Measurements from ENCODE around the gene TEDC1.
A peak's percentile ranks its signal among the peaks of the same experiment; 100 is the strongest.

The TEDC1 gene

DNA sequence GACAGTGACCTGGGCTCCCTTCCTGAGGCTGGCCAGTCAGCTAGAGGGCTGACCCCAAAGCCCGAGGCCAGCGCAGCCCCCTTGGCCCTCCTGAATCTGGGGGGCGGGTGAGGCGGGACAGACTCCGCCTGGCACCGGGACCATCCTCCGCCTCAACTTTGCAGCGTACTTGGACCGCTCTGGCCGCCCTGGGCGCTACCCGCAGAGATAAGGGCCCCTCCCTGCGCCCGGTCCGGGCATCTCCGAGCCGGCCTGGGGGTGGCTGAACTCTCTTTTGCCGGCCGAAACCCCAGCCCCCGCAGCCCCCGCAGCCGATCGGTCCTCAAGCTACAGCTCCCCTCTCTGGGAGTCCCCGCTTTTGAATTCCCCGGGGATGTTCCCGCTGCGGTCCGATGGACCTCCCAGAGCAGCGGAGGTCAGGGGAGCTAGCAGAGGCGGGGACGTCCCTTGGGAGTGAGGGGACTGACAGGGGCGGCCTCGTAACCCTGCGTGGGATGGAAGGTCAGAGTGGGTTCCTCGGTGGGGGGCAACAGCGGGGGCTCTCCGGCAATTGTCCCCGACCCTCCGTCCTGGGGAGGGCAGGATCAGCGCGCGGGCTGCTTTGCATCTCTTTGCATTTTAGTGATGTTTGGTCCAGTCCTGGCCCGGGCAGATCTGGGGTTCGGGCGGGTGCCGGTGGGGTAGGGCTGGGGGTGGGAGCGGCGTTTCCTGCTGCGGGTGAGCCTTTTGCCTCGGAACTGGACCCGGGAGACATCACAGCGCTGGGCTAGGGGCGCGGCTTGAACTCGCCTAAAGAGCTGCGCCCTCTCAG lies 4.7 kb upstream of the TEDC1 start, which contains the start of gene CRIP1:
Gene CRIP1 (plus strand): TSS at position 724 of the 811 bp plus-strand sequence. CDS start 374 bp downstream, outside the sequence.
- no peak for DNase-seq

DNA sequence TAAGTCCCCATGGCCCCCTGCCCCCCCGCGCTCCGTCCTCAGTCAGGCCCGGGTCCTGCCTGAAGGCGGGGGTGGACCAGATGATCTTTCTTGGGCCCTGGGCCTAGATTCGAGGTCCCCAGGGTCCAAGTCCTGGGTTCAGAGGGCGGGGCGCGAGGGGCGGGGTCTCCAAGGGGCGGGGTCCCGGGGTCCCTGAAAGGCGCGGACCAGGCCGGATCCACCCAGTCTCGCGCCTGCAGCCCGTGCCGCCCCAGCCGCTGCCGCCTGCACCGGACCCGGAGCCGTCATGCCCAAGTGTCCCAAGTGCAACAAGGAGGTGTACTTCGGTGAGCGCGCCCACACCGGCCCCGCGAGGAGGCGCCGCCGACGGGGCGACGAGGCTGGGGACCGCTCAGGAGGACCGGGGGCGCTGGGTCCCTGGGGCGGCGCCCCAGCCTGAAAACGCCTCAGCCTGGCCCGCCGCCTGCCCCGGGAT lies 4.0 kb upstream of the TEDC1 start:
- DNase-seq = peak; percentile 75

DNA sequence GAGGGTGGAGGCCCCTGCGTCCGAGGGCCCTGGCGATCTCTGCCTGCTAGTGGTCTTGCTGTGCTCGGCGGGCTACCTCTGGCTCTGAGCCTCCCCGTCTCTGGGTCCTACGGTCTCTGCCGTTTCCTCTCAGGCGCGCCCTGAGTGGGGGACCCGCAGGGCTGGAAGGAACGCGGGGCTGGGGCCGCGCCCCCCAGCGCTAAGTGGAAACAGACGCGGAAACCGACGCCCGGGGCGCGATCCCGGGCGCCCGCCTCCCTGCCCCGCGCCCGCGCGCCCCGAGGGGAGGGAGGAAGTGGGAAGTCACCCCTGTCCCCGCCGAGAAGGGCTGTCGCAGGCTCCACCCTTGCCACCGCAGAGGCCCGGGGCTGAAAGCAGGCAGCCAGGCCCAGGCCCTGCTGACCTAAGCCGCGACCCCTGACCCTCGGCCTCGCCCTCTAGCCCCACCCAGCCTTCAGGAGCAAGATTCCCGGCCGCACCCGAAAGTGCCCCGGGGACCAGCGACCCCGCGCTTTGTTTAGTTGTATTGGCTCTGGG lies 3.5 kb upstream of the TEDC1 start:
- peak; percentile 83 for DNase-seq

DNA sequence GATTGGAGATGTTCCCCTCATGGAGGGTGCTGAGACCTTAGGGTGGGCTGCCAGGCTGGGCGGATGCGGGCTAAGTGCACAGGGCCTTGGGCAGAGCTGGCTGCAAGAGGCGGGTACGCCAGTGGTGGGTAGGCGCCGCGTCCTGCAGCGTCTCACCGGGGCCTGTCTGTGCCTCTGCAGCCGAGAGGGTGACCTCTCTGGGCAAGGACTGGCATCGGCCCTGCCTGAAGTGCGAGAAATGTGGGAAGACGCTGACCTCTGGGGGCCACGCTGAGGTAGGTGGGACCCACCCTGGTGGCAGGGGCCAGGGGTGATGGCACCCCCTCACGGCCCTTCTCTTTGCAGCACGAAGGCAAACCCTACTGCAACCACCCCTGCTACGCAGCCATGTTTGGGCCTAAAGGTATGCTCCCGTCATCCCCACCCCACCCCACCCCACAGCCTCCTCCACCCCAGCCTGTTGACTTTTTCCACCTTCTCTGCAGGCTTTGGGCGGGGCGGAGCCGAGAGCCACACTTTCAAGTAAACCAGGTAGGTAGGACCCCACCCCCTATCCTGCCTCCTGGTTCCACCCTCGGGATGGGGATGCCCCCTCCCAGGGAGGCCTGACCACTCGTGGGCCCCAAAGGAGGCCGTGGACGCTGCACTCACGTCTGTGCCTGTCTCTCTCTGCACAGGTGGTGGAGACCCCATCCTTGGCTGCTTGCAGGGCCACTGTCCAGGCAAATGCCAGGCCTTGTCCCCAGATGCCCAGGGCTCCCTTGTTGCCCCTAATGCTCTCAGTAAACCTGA lies 2.9 kb upstream of the TEDC1 start:
- peak; percentile 75 for DNase-seq

DNA sequence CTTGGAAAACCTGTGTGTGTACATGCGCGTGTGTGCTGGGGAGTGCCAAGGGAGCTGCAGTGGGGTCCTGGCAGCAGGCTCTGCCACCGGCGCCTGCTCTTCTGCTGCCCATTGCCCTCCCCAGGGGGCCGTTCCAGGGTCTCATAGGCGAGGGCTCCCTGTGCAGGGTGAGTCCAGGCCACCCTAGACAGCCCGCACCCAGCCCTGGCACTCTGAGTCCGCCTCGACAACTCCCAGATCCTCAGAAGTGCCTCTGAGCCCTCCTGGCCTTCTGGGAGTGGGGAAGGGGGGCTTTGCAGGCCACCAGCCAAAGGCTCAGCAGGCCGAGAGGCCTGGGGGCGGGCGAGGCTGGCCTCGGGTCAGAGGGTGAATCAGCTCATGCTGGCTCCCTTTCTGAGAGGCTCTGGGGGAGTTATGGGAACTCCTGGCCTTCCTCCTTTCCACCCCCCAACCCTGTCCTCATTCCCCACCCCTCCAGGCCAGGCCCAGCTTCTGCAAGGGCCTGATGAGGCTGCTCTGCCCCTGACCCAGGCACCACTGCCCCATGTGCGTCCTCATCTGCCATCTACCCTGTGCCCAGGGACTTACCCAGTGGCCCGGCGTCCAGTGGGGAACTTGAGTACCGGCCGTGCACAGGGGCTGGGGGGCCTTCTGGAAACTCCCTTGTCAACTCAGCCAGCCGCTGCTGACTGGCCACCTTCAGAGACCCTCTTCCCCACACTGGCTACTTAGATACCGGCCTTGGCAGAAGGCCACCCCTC lies 2.1 kb upstream of the TEDC1 start:
- DNase-seq = no peak

DNA sequence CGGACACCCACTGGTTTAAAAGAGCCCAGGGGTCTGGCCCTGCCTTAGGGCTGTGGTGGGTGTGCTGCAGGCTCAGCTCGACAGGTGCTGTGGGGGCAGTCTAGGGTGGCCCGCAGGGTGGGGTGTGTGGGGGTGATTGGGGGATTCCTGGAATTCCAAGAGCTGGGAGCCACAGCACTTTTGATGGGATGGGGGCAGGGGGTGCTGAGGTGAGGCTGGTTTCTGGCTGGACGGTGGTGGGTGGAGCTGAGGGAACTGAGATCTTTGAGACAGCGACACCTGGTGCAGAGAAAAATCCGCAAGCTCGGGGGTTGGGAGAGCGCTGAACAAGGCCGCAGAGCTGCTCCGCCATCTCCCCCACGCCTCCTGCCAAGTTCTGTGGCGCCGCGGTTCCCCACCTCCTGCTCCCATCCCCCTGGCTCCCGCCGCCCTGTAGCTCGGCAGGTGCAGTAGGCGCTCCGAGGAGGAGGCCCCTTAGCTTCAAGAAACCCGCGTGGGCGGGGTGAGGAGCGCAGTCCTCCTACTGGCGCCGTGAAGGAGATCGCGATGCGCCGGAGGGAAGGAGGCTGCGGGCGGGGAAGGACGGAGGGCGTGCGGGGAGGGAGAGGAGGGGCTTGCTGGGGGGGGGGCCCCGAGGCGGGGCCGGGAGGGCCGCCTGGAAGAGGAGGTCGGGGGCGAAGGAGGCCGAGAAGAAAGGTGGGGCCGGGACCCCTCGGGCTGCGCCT lies 1.3 kb upstream of the TEDC1 start:
- DNase-seq = peak; percentile 90

DNA sequence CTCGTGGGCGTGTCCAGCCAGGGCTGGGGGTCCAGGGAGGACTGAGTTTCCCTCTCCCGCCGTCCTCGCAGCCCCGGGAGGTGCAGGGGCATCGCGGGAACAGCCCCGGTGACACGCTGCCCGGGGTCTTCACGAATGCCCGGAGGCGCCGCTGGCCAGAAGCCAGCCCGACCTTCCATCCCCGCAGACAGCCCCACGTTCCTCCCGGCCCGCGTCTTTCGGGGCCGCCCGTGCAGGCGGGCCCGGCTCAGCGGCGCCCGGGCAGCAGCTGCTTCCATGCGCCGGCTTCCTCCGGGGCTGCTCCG lies 827 bp upstream of the TEDC1 start:
- DNase-seq = no peak

DNA sequence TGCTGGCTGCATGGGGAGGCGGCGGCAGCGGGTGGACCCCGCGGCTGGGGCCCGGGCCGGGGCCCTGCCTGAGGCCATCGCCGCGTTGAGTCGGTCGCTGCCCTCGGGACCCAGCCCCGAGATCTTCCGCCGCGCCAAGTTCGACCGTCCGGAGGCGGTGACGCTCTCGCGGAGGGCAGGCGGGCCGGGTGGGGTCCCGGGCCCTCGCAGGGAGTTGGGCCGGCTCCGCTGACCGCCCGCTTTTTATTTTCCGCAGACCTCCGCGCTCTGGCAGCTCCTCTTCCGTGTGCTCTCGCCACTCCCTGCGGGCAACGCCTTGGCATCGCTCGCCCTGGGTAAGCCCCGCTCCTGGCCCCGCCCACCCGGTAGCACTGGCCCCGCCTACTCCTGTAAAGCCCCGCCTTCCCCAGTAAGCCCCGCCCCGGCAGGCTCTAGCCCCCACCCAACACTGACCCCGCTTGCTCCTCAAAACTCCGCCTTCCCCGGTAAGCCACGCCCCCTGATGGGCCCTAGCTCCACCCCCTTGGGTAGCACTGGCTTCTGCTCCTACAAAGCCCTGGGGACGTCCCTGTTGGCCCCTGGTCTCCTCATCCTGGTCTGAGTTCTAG lies 424 bp downstream of the TEDC1 start:
- peak; percentile 93 for DNase-seq

DNA sequence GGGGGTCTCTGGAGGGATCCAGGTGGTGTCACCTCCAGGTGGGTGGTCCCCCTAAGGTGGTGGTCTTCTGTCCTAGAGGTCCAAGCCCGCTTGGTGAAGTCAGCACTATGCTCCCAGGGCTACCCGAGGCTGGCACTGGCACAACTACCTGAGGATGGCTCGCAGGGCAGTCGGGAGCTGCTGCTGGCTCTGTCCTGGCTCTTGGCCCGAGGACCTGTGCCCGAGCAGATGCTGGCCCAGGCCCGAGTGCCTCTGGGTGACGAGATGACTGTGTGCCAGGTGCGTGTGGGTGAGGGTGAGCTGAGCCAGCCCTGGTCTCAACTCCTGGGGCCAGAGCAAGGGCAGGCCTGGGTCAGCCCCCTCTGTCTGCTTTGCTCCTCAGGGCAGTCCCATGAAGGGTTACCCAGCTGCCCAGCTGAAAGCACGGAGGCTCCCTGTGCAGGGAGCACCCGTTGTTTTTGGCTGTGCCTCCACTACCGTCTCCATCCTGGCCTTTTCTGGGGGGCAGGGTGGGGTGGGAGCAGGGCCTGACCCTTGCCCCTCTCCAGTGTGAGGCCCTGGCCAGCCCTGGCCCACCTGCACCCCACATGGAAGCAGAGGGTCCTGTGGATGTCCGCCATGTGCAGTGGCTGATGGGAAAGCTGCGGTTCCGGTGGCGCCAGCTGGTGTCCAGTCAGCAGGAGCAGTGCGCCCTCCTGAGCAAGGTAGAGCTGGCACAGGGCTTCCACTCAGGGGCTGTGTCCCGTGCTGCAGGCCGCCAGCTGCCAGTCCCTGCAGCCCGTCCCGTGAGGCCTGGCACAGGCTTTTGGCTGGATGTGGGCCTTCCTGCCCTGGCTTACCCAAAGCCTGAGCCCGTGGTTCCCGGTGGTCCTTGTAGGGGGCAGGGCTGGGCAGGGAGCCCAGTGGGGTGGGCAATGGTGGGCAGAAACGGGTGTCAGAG lies 1.3 kb downstream of the TEDC1 start:
- DNase-seq = no peak

DNA sequence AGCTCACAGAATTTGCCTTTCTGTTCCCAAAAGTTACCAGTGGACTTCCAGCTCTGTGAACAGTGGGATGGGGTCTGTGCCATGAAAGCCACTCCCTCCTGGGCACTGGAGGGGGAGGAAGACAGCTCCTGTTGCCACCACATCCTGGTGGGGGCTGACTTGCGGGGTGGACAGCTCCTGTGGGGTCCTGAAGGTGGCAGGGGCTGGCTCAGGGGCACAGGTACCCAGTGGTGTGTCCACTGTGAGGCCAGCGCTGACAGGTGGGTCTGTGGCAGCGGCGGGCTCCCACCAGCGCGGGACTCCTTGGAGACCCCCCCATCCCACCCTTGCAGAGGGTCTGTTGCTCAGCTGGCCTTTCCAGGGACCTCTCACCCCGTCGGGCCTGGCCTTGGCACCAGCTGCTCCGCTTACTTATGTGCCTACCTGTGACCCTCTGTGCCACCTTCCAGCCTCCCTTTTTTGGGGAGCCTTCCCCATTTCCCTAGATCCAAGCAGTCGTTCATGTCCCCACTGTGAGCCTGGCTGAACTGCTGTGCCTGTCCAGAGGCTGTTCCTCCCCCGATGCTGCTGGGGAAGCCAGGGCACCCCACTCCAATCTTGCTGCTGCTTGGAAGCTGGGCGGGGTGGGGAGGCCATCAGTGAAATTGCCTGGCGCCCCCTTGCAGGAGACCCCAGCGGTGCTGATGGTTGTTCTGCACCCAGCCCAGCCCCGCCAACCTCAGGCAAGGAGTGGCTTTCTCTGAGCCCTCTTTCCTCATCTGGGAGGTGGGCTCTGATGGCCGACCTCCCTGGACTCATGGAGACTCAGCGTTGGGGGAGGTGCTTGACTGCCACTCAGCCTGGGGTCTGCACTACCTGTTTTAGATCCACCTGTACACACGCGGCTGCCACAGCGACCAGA lies 2.2 kb downstream of the TEDC1 start:
- DNase-seq = no peak

DNA sequence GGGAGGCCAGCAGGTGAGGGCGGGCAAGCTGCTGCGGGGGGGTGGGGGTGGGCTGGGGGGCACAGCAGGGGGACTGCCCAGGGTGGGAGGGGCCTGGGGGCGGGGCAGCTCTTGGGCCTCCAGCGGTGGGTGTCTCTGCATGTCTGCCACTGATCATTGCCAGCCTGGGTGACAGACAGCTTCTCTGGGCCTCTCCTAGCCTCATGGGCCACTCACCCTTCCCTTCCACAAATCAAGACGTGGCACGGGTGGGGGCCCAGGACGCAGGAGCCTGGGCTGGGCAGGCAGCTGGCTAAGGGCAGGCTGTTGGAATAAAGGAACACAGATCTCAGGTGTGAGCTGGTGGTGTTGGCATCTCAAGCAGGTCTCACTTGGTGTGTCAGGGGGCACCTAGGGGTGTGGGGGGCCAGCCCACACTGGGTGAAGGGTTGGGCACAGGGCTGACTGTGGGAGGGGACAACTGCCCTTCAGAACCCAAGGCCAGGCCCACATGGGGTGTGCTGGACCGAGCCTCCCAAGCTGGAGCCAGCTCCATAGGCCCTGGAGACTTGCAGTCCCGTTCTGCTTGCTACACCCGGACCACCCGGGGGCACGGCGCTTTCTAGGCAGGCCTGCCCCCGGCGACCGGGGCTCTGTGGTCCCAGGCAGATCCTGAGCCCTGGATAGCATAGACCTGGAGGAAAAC lies 3.0 kb downstream of the TEDC1 start:
- no peak for DNase-seq

DNA sequence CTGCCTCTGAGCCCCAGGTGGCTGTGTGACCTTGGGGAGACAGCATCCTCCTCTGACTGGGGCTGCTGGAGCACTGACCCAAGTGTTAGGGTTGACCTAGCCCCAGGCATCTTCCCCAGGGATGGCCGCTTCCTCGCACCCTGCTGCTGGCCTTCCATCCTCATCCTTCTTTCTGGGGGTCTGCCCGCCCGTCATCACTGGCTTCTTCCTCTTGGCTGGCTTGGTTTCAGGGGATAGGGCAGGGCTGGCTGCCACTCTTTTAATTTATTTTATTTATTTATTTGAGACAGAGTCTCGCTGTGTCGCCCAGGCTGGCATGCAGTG lies 3.5 kb downstream of the TEDC1 start:
- no peak for DNase-seq

DNA sequence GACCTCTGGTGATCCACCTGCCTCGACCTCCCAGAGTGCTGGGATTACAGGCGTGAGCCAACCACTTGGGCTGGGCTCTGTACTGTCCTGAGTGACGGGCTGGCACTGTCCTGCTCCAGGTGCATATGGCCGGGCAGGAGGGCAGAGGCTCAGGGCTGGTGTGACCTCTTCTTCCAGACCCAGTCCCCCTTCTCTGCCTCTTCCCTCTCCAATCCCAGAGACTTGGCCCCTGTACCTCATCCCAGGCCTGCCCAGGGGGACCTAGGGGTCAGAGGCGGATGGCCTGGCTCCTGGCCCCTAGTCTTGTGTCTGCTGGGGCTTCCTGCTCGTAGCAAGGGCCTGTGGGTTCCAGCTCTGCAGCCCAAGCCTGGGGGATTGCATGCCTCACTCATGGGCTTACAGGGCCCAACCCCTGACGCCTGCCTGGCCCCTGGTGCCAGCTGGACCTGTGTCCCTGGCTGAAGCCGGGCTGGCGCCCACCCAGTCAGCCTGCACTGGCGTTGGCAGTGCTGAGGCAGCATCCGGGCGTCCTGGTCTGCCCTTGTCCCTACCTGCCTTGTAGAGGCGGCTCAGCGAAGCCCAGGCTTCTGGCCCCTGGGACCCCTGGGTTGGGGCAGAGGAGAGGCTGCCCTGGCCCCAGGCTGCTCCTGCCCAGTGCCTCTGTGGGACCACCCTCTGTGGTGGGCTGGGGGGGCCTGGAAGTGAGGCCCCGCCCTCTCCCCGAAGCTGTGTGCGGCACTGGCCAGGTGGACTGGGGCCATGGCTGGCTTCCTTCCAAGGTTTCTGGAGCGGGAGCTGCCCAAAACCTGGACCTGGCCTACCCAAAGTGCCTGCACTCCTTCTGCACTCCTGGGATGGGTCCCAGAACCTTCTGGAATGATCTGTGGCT lies 4.3 kb downstream of the TEDC1 start:
- no peak for DNase-seq

DNA sequence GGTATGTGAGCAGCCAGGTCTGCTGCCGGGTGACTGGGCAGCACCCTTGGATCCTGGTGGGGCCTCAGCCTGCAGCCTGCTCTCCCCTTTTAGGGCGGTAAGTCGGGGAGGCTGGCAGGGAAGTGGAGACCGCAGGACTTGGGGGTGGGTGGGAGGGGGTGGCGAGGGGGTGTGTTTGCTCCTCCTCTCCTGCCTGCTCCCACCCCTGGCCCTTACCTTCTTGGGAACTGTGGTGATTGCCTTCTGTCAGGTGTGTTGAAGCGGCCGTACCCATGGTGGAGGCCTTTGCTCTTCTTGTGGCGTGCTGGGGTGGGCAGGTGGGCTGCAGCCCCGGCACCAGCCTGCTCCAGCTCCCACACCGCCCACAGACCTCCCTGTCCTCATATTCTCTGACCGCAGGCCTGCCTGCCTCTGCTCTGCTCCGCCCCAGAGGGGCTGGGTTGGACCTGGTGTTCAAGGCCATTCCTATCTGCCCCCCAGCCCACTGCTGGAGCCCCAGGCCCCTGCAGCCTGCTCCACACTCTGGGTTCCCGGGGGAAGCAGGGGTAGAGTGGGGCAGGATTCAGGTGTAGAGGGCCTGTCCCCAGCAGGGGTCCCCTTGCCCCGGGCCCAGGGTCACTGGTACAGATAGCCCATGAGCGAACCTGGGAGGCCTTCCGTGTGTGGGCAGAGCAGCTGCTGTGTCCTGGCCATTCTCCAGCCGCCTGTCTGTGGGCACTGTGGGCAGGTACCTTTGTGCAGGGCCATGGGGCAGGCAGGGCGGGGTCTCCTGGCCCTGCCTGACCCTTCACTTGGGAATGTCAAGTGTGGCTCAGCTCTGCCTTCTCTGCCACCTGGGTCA lies 5.2 kb downstream of the TEDC1 start:
- DNase-seq = no peak

DNA sequence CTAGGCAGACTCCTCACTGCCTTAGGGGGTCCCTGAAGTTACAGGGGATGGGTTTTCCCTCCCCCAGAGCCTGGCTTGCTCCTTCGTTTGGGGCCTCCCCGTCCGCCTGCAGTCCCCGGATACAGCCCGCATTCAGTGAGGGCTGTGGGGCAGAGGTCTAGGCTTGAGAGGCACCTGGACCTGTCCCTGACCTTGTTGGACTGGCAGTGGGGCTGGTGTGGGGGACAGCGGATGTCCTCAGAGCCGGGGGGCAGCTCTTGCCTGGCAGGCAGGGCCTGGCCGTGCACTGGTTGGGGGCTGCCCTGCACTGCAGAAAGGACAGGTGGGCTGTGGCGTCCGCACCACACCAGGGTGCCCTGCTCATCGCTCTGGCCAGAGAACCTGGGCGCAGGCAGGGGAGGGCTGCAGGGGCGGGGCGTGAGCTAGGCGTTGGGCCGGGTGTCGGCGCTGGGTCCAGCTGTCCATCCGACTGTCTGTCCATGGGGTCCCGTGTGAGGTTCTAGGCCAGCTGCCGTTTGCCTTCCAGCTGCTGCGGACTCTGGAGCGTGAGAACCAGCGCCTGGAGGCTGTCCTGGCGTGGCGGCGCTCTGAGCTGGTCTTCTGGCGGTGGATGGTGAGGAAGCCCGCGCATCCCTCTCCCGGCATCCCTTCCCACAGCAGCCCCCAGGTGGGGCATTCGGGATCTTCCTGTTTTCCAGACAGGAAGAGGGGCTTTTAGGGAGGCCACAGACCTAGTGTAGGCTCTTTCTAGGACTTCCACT lies 6.0 kb downstream of the TEDC1 start:
- DNase-seq = no peak

DNA sequence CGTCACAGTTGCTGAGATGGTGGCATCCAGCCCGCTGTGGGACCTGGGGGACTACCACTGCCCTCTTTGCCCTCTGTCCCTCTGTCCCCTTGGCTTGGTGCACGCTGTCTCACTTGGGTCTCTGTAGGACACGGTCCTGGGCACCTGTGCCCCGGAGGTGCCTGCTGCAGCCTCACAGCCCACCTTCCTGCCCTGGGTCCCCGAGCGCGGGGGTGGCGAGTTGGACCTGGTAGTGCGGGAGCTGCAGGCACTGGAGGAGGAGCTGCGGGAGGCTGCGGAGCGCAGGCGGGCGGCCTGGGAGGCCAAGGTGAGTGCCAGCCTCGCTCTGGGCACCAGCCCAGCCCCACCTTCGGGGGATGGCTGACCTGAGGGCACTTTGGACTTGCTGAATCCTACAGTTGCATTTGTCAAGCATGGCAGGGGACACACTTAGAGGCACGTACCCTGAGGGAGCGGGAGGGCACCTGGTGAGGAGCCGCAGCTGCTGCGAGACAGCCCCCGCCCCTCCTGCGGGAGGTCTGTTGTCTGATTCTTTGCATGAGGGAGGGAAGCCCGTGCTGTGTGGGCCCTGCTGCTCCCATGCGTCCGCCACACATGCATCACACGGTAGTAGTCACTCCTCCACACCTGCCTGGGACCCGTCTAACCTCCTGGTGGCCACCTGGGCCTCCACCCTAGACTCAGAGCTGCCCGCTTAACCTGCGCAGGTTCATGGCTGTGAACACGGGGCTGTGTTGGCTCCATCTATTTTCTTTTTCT lies 6.8 kb downstream of the TEDC1 start:
- no peak for DNase-seq

All from activated CD8-positive, alpha-beta memory T cell treated with anti-CD3 and anti-CD28 coated beads for 24 hours (primary cell).